SK-N-SH (cell line): ENCODE data around the gene ZBTB33.

Source experiments
- CTCF ChIP-seq: fragments of 200-600 bp; sonication (generic); IDR thresholded peaks from 2 replicates; pipeline ENCODE4 v1.6.1; 2017; ENCODE audit warnings: antibody characterized with exemption, mild to moderate bottlenecking, moderate library complexity
- ELF1 ChIP-seq: IDR thresholded peaks from 2 replicates; pipeline ENCODE4 v1.4.0; 2012
- EP300 ChIP-seq, 2 experiments: IDR thresholded peaks; 2 replicates each; pipeline versions ENCODE4 v1.4.0 to v1.6.1; 2012; ENCODE audit warnings: borderline replicate concordance in 1 of 2, low read depth in 1 of 2, low read length in 1 of 2
- FOXM1 ChIP-seq: IDR thresholded peaks from 2 replicates; pipeline ENCODE4 v1.4.0; 2012; ENCODE audit warnings: low read depth, mild to moderate bottlenecking
- GATA2 ChIP-seq: sonication (generic); formaldehyde crosslinking; IDR thresholded peaks from 2 replicates; pipeline ENCODE4 v1.5.0; 2020; ENCODE audit warnings: mild to moderate bottlenecking, missing genetic modification reagents
- MAX ChIP-seq: IDR thresholded peaks from 2 replicates; pipeline ENCODE4 v1.4.0; 2012; ENCODE audit warnings: low read depth
- POLR2AphosphoS5 ChIP-seq: IDR thresholded peaks from 2 replicates; pipeline ENCODE4 v1.6.1; 2012; ENCODE audit warnings: low read depth, low read length
- RAD21 ChIP-seq: IDR thresholded peaks from 2 replicates; pipeline ENCODE4 v1.6.1; 2012; ENCODE audit warnings: mild to moderate bottlenecking, low read length
- REST ChIP-seq: IDR thresholded peaks from 2 replicates; pipeline ENCODE4 v1.6.1; 2012; ENCODE audit warnings: mild to moderate bottlenecking, low read depth, low read length, moderate library complexity
- SIN3A ChIP-seq: IDR thresholded peaks from 2 replicates; pipeline ENCODE4 v1.6.1; 2012; ENCODE audit warnings: low read depth, mild to moderate bottlenecking, low read length, moderate library complexity, borderline replicate concordance
- TEAD4 ChIP-seq: IDR thresholded peaks from 2 replicates; pipeline ENCODE4 v1.4.0; 2012; ENCODE audit warnings: mild to moderate bottlenecking, borderline replicate concordance; ENCODE audit not compliant: insufficient read depth
- USF2 ChIP-seq: fragments of 150-350 bp; IDR thresholded peaks from 2 replicates; pipeline ENCODE4 v1.6.1; 2017; ENCODE audit warnings: antibody characterized with exemption, low read length, low read depth, borderline replicate concordance
- YY1 ChIP-seq: IDR thresholded peaks from 2 replicates; pipeline ENCODE4 v1.4.0; 2012; ENCODE audit warnings: low read depth, mild to moderate bottlenecking
- ZBTB33 ChIP-seq: IDR thresholded peaks from 2 replicates; pipeline ENCODE4 v1.4.0; 2012; ENCODE audit warnings: low read depth, borderline replicate concordance

GRCh38 chrX:120274958-120275357, 24.3 kb downstream of the ZBTB33 start:
- TF ChIP-seq RAD21 (no peak), USF2 (no peak), CTCF (no peak), MAX (no peak), POLR2AphosphoS5 (no peak), TEAD4 (no peak), EP300 (IDR thresholded peaks at IDR 0.05; ENCODE audit: borderline replicate concordance in 1 of 2, low read depth in 1 of 2, low read length in 1 of 2) (no peak), SIN3A (no peak), YY1 (no peak), ZBTB33 (no peak), GATA2 (no peak), FOXM1 (no peak), ELF1 (no peak), REST (no peak)
